Measurements from ENCODE around the gene FHIT. TPM values are rescaled to one million over a fixed set of nuclear protein-coding genes. Genes with fewer than 3 reads are reported as not detected.

The FHIT gene
- total and polyA plus RNA-seq, 4 donors, result 2.6 to 21.3 (median 8.7) TPM

GRCh38 chr3:61250784-61251173 is 473 bp downstream of the FHIT start:
- Histone ChIP-seq H3K27ac (ENCODE audit: low read depth in 1 of 2, low read length in 1 of 2) (peak overlapping the region; percentile 34 to 88), H3K36me3 (ENCODE audit: control insufficient read depth in 4 of 4, insufficient read depth in 4 of 4, low read length in 4 of 4) (no peaks in the 10 kb centered on the region), H3K4me3 (peak overlapping the region; percentile 61), H3K9ac (ENCODE audit: insufficient read depth in 1 of 2, low read length in 2 of 2) (peak overlapping the region; percentile 67 to 77), H3K9me3 (ENCODE audit: control insufficient read depth in 4 of 4, insufficient read depth in 3 of 4, low read length in 3 of 4) (no peaks in the 10 kb centered on the region), H3K4me1 (ENCODE audit: control insufficient read depth in 5 of 5, insufficient read depth in 5 of 5, low read length in 5 of 5) (peaks cover 0 to 14% (median 2%) of the 10 kb centered on the region in 5 donors), H3K27me3 (ENCODE audit: control insufficient read depth in 3 of 3, insufficient read depth in 3 of 3, low read length in 2 of 3) (no peaks in the 10 kb centered on the region)
- no peak for ATAC-seq (ENCODE audit: insufficient read depth, low FRiP score)
- peak; percentile 17 to 60 (median 45) for DNase-seq
- no peak for TF ChIP-seq CTCF (IDR thresholded peaks at IDR 0.05; ENCODE audit: control extremely low read depth, extremely low read depth)
- 9 to 11% methylated on average over 21 of the region's 21 CpGs for WGBS, 2 donors

- DNase-seq, result no peak
- WGBS, 2 donors, result 81 to 87% methylated on average over 2 of the region's 2 CpGs
- H3K36me3 ChIP-seq (ENCODE audit: control insufficient read depth in 4 of 4, insufficient read depth in 4 of 4, low read length in 4 of 4), result no peaks in the 10 kb centered on the region
- no peak for ATAC-seq (ENCODE audit: insufficient read depth, low FRiP score)
- H3K9me3 ChIP-seq (ENCODE audit: control insufficient read depth in 4 of 4, insufficient read depth in 3 of 4, low read length in 3 of 4), result no peaks in the 10 kb centered on the region
- H3K4me3 ChIP-seq, result no peak overlapping the region
- TF ChIP-seq CTCF (IDR thresholded peaks at IDR 0.05; ENCODE audit: control extremely low read depth, extremely low read depth), result no peak
- no peak overlapping the region for H3K27ac ChIP-seq (ENCODE audit: low read depth in 1 of 2, low read length in 1 of 2)
- no peaks in the 10 kb centered on the region for H3K27me3 ChIP-seq (ENCODE audit: control insufficient read depth in 3 of 3, insufficient read depth in 3 of 3, low read length in 2 of 3)
- H3K4me1 ChIP-seq (ENCODE audit: control insufficient read depth in 5 of 5, insufficient read depth in 5 of 5, low read length in 5 of 5), result peaks cover 0 to 14% (median 2%) of the 10 kb centered on the region in 5 donors
- no peak overlapping the region for H3K9ac ChIP-seq (ENCODE audit: insufficient read depth in 1 of 2, low read length in 2 of 2)
These were observed 2.8 kb downstream of the FHIT start for GRCh38 chr3:61248496-61248895.

- Histone ChIP-seq H3K4me3 (no peak overlapping the region), H3K4me1 (ENCODE audit: control insufficient read depth in 5 of 5, insufficient read depth in 5 of 5, low read length in 5 of 5) (peaks cover 0 to 11% (median 2%) of the 10 kb centered on the region in 5 donors), H3K27me3 (ENCODE audit: control insufficient read depth in 3 of 3, insufficient read depth in 3 of 3, low read length in 2 of 3) (no peaks in the 10 kb centered on the region), H3K9me3 (ENCODE audit: control insufficient read depth in 4 of 4, insufficient read depth in 3 of 4, low read length in 3 of 4) (no peaks in the 10 kb centered on the region), H3K9ac (ENCODE audit: insufficient read depth in 1 of 2, low read length in 2 of 2) (no peak overlapping the region), H3K27ac (ENCODE audit: low read depth in 1 of 2, low read length in 1 of 2) (no peak overlapping the region), H3K36me3 (ENCODE audit: control insufficient read depth in 4 of 4, insufficient read depth in 4 of 4, low read length in 4 of 4) (no peaks in the 10 kb centered on the region)
- WGBS, 2 donors, result 83 to 93% methylated on average over 4 of the region's 4 CpGs
- no peak for TF ChIP-seq CTCF (IDR thresholded peaks at IDR 0.05; ENCODE audit: control extremely low read depth, extremely low read depth)
- no peak for ATAC-seq (ENCODE audit: insufficient read depth, low FRiP score)
- DNase-seq, result no peak
These were observed 4.1 kb downstream of the FHIT start for GRCh38 chr3:61247191-61247590.

GRCh38 chr3:61239871-61240270 is 11.4 kb downstream of the FHIT start:
- ATAC-seq (ENCODE audit: insufficient read depth, low FRiP score) (no peak), DNase-seq (peak; percentile 79 to 95 (median 87))
- no peak overlapping the region for H3K4me3 ChIP-seq

More at GRCh38 chr3:61239871-61240270, 11.4 kb downstream of the FHIT start:
- H3K36me3 ChIP-seq (ENCODE audit: control insufficient read depth in 4 of 4, insufficient read depth in 4 of 4, low read length in 4 of 4), result no peaks in the 10 kb centered on the region
- no peak overlapping the region for H3K9ac ChIP-seq (ENCODE audit: insufficient read depth in 1 of 2, low read length in 2 of 2)
- TF ChIP-seq CTCF (IDR thresholded peaks at IDR 0.05; ENCODE audit: control extremely low read depth, extremely low read depth), result no peak
- no peaks in the 10 kb centered on the region for H3K27me3 ChIP-seq (ENCODE audit: control insufficient read depth in 3 of 3, insufficient read depth in 3 of 3, low read length in 2 of 3)
- H3K27ac ChIP-seq (ENCODE audit: low read depth in 1 of 2, low read length in 1 of 2), result peak overlapping the region in 1 of 2 donors; percentile 32
- peaks cover 0 to 6% (median 5%) of the 10 kb centered on the region in 5 donors for H3K4me1 ChIP-seq (ENCODE audit: control insufficient read depth in 5 of 5, insufficient read depth in 5 of 5, low read length in 5 of 5)
- no peaks in the 10 kb centered on the region for H3K9me3 ChIP-seq (ENCODE audit: control insufficient read depth in 4 of 4, insufficient read depth in 3 of 4, low read length in 3 of 4)

Data from lung (tissue), 12 donors.